Kidney capillary endothelial cell (primary cell): Measurements from ENCODE around the gene ABHD8.

Experiments
- DNase-seq: peaks from one replicate; pipeline ENCODE4 v3.0.0-alpha.2; 2018; ENCODE audit warnings: low spot score

Gene ABHD8

DNA sequence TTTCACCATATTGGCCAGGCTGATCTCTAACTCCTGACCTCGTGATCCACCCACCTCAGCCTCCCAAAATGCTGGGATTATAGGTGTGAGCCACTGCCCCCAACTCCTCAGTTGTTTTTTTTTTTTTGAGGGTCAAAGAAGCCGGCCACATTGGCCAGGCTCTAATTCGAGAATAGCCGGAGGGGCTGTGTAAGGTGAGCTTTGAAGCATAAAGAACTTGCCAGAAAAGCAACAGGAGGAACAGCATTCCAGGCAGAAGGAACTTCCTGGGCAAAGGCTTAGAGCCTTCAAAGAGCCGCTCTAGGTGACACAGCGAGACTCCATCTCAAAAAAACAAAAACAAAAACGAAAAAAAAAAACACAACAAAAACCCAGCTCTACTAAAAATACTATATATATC is 37.2 kb downstream of the ABHD8 start:
- no peak for DNase-seq

DNA sequence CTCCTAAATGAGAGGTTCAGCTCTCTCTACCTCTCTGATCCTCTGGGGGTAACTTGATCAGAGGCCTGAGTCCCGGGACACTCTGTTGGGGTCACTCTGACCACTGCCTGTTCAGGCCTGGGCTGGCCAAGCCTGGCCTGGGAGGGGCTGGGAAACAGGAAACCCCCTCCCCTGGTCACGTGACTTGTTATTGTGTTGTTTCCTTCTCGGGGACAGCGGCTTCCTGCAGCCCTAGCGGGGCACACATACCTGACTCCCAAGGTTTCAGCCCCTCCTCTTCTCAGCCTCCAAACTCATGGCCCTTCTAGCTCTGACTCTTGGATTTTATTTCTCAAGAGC is 38.6 kb downstream of the ABHD8 start, which contains the start of gene USHBP1:
TSS of gene USHBP1 (minus strand) at position 105 of the 339 bp plus-strand sequence. CDS start 446 bp downstream, outside the sequence.
- DNase-seq, result no peak

DNA sequence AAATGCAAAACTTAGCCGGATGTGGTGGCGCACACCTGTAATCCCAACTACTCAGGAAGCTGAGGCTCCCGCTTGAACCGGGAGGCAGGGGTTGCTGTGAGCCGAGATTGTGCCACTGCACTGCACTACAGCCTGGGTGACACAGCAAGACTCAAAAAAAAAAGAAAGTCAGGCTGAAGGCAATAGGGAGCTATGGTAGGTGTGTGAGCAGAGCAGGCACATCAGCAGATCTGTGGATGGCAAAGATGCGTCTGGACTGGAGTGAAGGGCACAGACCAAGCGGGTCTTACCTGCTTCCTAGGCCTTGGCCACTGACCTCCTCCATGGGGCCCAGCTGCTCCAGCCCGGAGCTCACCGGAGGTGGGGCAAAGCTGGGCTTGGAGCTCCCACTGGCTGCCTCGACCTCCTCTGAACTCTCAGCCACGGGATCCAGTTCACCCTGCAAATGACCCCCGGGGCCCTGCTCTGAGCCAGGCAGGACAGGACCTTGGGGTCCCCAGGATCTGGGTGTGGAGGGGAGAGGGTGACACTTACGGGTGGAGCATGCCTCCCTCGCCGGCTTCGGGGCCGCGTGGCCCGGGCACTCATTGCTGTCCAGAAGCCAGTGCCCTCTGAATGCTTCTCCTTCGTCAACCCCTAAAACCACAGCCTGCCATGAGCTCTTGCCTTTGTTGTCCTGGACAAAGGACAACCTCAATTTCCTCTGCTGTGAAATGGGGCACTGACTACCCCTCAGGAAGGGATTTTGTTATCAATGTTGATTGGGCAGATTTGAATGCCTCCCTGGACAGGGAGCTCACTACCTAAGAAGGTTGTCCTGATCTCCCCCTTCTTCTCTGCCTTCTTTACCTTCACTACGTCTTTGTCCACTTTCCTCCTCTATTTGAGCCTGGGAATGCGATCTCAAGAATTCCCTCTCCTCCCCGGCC is 39.2 kb downstream of the ABHD8 start:
- no peak for DNase-seq

DNA sequence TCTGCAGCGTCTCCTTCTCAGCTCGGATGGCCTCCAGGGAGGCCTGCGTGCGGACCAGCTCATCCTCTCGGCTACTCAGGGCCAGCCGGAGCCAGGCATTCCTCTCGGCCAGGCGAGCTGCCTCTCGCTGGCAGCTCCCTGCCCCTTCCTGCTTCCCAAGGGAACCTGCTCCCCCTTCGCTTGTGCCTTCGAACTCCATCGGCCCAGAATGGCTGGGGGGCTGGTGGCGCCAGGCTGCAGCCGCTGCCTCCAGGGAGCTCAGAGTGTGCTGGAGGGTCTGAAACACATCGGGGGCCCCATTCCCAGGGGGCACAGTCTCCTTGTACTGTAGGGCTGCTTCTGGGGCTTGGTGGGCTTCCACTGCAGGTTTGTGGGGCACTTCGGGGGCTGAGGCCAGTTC is 40.7 kb downstream of the ABHD8 start:
- DNase-seq, result no peak

DNA sequence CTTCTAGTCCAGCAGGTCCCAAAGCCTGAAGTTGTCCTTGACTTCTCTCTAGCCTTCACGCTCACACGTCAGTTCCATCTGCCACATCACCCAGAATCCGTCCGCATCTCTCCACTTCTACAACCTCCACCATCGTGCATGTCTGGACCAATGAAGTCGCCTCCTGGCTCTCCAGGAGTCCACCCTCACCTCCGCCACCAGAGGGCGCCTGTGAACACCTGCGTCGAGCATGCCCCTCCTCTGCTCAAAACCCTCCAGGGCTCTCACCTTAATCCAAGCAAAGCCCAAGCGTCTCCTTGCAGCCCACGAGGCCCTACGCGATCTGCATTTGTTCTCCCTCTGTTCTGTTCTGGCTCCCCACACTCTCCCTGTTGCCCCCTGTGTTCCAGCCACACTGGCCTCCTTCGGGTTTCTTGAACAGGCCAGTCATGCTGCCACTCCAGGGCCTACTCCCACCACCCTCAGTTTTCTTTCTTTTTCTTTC is 42.3 kb downstream of the ABHD8 start:
- DNase-seq, result peak; percentile 46

DNA sequence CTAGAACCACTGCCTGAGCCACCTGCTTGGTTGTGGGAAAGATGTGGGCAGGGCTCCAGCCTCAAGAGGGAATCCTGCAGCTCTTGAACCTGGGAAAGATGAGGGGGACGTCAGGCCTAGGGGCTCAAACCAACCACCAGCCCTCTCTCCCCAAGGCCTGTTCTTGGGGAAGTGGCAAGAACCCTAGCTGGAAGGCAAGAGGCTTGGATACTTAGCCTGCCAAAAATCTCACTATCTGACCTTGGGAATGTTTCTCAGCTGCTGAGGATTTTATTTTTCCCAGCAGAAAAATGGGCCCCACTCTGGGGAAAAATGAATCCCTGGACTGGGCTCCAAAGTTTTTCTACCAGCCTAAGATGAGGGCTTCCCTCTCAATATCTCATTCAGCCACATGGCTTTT is 43.3 kb downstream of the ABHD8 start:
- DNase-seq, result no peak

DNA sequence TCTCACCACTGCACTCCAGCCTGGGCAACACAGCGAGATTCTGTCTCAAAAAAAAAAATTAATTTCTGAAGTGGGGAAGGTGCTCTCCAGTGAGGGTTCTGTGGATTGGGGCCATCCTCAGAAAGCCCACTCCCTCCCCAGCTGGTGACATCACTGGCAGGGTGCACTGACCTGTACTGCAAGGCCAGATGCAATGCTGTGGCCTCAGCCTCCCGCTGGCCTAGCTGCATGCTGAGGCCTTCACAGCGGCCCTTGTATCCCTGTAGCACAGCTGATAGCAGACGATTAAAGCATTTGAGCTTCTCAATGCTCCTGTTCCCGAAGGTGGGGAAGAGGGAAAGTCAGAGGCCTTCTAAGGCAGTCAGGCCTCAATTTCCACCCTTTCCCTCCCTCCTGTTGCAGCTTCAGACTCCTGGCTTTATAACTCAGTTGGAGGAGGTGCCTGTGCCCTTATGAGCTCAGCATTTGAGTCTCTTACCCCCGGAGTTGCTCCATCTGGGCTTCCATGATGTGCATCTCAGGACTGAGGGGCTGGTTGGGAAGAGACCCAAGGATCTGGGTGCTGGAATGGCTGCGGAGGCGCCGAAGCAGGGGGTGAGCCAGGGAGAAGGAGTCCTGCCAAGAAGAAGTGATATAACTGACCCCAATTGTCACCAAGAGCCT is 44.0 kb downstream of the ABHD8 start:
- no peak for DNase-seq

DNA sequence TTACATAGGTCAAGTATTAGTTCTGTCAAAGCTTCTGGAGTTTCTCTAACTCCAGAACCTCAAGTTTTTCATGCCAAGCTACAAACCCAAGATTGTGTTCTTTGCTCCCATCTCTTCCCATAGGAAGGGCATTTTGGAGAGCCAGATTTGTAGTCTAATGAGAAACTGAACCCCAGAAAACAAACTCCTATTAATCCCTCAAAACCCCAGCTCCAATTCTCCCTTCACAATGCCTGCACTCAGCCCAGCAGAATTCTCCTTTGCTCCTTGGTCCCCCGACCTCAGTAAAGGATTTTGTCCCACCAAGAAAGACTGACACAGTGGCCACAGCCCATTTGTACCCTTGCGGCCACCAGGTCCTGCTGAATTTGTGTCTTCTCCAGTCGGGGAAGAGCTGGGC is 47.1 kb downstream of the ABHD8 start:
- no peak for DNase-seq

DNA sequence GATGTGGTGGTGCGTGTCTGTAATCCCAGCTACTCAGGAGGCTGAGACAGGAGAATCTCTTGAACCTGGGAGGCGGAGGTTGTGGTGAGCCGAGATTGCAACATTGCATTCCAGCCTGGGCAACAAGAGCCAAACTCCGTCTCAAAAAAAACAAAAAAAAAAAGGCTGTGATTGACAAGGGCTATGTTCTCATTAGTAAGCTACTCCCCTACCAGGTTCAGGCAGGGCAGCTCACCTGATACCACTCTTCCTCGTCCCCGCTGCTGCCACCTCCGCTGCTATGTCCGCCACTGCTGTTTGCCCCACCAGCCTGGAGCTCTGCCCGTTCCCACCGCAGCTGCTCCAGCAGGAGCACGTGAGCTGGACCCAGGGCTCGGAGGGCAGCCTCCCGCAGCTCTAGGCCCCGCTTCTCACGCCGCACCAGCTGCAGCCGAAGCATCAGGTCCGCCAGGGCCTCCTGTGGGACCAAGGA is 48.0 kb downstream of the ABHD8 start:
- no peak for DNase-seq

DNA sequence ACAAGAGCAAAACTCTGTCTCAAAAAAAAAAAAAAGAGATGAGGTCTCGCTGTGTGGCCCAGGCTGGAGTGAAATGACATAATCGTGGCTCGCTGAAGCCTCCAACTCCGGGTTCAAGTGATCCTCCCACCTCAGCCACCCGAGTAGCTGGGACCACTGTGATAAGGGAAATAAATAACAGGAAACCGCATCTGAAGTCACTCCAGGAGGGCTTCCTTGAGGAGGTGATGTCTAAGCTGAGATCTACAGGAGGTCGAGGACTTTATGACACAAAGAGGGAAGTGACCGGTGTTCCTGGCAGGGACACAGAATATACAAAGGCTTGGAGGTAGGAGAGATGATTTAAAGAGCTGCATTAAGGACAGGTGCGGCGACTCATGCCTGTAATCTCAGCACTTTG is 48.6 kb downstream of the ABHD8 start:
- no peak for DNase-seq

DNA sequence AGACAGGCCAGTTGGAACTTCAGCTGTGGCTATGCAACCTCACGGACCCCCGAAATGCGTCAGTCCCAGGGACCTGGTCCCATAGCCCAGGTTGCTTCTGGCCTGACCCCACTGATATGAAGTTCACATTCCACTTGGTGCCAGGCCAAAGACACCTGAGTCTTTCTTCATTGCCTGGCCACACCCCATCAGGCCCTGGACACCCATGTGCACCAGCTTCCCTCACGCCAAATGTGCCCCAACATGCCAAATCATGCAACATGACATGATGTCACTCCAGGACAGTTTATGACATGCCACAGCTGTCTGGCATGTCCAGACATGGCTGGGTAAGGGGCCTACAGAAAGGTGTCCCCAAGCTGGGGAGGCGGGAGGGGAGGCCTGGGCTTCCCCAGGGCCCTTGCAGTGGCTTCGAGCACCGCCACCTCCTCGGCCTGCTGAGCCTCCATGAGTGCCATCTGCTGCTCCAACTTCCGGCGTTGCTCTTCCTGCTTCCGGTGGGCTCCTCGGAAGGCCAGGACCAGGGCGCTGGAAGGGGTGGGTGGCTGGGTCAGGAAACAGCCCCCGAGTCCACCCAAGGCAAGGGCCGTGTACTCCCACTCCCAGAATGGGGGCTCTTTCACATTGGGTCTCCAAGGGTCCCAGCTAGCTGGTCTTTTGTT is 53.2 kb downstream of the ABHD8 start:
- no peak for DNase-seq

DNA sequence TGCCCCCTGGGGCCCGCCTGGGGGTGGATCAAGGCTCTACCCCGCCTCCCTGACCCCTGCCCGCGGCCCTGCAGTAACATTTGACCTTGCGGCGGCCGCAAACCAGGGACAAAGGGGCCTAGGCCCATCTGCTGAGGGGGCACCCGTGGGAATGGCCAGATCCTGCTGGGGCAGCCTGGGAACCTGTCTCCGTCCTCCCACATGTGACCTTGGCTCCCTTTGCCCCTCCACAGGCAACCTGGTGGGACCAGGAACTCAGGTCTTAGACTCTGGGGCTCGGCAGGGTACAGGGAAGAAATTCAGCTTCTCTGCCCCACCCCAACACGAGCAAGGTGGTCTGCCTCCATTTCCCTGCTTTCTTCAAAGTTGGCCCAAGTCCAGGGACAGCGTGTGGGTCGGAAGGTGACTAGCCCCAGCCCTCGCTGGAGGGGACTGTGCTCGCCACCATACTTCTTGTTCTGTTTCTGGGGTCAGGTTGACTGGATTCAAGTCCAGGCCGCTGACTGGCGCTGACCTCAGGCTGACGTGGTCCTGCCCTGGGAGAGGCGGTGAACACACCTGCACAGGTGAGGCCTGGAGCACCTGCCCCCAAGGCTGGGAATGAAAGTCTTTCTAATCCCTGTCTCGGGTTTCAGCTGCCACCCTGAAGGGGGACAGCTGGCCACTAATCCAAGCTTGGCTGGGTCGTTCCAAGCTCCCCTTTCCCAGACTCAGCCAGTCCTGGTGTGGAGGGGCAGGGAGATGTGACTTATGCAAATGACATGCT is 55.0 kb downstream of the ABHD8 start:
- DNase-seq, result no peak

DNA sequence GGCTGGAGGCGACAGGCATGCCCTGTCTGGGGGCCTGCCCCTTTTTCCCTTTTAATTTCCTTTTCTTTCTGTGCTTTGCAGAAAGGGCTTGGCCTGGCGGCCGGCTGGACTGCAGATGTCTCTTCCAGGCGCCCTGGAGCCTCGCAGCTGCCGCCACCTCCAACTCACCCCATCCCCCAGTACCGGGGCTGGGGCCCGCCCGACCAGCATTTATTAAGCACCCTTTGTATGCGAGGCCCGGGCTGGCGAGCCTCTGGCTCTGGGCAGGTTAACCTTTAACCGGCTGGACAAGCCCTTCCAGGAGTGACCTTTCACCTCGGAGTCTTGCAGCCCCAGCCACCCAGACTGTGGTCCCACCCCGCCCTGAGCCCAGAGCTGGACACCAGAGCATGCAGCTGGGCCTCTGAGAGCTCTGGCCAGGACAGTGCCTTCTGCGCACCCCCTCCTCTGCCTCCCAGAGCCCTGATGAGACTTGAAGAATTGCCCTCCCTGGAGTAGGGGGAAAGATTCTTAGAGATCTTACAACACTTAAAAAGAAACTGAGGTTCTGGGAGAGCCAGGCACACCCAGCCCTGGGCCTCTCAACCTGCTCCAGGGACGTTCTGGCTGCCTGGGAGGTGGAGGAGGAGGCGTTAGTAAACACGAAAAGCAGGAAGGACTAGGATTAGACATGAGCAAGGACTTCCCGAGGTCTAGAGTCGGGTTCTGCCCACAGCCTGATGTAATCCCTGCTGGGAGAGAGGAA is 56.4 kb downstream of the ABHD8 start:
- DNase-seq, result no peak

DNA sequence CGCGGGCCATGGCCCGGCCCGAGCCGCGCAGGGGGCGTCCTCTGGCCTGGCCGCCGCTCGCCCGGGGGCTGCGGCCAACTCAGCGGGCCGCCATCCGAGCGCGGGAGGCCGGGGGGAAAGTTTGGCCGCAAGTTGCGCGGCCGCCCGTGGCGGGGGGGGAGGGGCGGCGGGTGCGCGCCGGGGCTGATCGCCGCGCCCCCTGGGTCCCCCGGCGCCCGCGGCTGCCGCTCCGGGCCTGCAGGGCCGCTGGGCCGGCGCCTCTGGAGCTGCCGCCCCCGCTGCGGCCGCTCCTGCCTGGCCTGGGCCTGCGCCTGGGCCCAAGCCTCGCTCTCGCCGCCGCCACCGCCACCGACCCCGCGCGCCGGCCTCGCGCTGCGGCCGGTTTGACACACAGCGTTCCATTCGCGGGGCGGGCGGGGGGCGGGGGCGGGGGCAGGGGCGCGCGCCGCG is 57.7 kb downstream of the ABHD8 start, which contains the start of gene NR2F6:
TSS of gene NR2F6 (minus strand) at position 385 of the 450 bp plus-strand sequence. CDS start 699 bp downstream, outside the sequence.
- no peak for DNase-seq

DNA sequence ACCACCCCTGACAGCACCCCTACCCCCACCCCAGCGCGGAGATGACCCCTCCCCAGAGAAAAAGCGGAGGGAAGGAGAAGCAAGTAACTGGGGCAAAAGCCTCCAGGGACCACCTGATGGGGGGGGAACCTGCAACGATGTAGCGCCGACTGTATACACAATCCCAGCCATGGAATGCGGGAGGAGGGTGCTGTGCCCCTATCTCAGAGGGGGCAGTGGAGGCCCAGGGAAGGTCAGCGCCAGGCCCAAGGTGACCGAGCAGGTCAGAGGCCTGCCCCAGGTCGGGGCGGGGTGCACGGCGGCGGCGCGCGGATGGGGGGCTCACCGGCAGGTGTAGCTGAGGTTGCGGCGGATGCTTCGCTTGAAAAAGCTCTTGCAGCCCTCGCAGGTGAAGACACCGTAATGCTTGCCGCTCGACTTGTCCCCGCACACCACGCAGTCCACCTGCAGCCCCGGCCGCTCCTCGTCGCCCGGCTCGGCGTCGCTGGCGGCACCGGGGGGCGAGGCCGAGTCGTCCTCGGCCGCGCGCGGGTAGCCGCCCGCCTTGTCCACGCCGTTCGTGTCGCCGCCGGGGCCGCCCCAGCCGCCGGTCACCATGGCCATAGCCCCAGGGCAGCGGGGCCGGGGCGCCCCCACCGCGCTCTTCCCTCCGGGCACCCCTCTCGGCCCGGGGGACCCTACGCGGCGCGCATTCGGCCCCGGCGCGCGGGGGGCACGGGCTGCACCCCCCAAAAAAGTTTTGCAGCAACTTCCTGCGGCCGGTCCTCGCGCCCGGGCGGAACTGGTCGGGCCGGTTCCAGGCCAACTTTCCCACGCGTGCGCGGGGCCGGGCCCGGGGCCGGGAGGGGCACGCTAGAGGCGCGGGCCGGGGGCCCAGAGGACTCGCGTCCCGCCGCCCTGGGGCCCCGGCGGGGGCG is 58.3 kb downstream of the ABHD8 start:
- no peak for DNase-seq

DNA sequence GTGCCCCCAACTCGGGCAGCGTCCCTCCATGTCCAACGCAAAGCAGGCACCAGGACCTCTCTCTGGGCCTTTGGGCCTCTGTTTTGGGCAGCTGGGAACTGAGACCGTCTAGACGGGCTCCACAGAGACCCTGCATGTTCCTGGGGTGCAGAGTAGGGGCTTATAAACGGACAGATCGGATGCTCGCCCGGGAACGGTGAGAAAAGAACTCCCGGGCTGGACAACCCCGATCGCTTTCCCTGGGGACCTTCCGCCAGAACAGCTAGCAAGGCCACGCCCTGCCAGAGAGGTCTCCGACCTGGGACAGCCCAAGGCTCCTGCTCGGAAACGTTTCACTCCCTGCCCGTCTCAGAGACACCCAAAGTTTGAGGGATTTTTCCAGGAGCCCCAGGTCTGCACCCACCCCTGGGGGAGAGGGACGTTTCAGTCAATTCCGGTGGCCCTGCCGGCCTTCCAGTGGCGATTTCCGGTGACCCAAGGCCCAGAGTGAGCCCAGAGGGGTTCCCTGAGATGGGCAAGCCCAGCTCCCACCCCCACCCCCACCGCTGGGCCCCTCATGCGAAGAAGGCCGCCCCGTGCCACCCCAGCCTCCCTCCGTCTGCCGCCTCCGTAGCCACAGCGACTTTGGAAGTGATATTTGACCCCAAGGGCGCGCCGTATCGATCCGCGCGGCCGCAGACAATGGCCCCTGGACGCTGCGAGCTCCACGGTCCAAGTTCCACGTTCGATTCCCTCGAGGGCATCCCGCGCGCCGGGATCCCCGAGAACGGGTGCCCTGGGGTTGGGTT is 59.2 kb downstream of the ABHD8 start:
- DNase-seq, result no peak

DNA sequence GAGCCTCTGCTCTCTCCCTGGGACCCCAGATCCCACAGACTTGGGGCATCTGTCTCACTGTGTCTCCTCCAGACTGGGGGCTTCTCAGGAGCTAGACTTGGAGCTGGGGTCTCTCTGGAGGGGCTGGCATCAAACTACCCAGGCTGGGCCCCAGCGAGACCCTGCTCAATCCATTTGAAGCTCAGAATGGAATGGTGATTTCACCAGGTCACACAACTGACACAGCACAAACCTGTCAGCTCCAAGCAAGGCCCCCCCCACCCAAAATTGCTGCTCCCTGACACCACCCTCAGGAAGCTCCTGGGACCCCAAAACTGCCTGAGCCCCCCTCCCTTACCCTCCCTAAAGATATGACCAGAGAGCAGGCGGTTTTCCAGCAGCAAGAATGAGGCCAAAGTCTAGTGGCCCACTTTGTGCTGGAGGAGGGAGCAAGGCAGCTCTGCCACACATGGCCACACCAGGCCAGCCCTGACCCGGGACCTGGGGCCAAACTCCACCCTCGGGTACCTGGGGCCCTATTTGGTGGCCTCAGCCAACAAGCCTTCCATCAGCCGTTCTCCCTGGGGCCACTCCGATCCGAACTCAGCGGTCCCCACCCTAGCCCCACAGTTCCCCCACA is 59.9 kb downstream of the ABHD8 start:
- no peak for DNase-seq

DNA sequence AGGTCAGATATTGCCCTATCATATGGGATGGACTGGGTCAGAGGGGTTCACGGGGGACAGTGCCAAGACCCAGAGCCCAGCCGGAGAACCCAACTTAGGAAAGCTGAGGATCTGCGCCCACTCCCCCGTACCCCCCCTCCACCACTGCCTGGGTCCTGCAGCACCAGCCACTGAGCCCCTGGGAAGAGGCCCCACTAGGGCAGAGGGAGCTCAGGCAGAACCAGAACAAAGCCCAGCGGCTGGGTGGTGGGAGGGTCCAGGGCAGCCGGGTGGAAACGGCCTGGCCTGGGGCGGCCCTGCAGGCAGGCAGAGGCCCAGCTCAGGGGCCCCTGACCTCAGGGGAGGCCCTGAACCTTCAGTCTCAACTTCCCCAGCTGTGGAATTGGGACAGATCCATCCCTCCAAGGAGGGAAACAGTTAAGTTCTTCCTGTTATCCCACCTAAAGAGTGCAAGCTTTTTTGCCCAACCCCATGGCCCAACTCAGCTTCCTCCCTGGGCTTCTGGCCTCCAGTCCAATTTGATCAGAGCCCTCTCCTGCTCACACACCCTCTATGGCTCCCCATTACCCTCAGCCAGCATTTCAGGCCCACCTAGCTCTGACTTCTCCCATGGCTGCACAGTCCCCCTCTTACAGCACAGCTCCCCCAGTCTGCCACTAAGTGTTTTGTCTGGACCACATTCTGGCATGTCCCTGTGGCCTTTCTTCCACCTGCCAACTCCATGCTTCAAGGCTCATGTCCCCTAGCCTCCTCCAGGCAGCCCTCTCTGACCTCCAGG is 60.6 kb downstream of the ABHD8 start:
- no peak for DNase-seq
